LNCAP (cell line): Measurements from ENCODE around the gene AMBP.

Experiments
- TF ChIP-seq, protein P1 (sequence below): fragments of 450-650 bp; IDR thresholded peaks from 2 replicates; pipeline ENCODE4 v1.5.1; 2017; ENCODE audit warnings: mild to moderate bottlenecking

AMBP gene

DNA sequence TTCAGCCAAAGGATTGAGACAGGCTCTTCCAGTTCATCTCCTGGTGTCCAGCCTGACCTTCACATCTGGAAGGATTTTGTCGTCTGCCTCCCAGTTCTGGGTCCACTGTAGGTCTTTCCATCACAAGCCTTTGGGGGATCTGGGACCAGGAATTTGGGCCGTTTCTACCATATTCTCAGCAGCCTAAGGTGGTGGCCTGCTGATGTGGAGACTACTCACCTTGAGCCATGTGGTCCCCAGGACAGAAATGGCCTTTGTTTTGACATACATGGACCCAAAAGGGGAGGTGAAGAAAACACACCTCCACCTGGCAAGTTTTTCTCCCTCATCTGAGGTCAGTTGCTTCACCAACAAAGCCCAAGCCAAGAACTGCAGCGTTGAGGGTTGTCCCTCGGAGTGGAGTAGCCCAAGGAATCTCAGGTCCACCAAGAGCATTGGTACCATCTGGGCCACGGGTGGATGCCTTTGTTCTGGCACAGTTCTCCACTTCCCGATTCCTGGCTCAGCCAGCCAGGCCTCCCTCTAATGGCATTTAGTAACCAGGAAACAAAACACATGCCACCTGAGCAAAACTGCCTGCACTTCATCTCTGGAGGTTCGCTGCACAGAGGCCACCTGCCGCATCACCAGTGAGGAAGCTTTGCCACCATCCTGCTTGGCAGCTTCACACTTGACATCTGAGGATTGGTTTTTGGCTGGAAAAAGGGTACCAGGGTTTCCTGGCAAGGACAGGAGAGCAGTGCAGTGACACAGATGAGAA is 24.7 kb downstream of the AMBP start:
- TF ChIP-seq, protein P1, sequence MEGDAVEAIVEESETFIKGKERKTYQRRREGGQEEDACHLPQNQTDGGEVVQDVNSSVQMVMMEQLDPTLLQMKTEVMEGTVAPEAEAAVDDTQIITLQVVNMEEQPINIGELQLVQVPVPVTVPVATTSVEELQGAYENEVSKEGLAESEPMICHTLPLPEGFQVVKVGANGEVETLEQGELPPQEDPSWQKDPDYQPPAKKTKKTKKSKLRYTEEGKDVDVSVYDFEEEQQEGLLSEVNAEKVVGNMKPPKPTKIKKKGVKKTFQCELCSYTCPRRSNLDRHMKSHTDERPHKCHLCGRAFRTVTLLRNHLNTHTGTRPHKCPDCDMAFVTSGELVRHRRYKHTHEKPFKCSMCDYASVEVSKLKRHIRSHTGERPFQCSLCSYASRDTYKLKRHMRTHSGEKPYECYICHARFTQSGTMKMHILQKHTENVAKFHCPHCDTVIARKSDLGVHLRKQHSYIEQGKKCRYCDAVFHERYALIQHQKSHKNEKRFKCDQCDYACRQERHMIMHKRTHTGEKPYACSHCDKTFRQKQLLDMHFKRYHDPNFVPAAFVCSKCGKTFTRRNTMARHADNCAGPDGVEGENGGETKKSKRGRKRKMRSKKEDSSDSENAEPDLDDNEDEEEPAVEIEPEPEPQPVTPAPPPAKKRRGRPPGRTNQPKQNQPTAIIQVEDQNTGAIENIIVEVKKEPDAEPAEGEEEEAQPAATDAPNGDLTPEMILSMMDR = no peak

DNA sequence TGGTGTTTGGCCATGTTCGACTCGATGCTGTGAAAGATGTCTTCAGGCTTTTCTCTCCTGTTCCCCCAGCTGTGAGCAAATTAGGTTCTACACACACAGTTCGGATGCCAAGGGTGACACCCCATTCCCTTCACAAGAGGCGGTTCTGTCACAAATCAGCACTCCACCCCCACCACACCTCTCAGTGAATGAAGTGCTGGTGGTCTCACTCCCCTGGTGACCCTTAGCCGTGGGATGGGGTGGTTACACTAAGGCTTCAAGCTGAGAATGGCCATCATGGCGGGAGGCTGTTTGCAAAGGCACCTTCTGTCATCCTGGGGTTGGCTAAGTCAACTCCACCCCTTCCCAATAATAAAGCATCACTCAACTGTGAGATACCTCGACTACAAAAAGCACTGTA is 26.4 kb downstream of the AMBP start:
- TF ChIP-seq, protein P1 = no peak

- TF ChIP-seq, protein P1 = no peak
These were observed 26.8 kb downstream of the AMBP start for GRCh38 chr9:114051281-114051680.

DNA sequence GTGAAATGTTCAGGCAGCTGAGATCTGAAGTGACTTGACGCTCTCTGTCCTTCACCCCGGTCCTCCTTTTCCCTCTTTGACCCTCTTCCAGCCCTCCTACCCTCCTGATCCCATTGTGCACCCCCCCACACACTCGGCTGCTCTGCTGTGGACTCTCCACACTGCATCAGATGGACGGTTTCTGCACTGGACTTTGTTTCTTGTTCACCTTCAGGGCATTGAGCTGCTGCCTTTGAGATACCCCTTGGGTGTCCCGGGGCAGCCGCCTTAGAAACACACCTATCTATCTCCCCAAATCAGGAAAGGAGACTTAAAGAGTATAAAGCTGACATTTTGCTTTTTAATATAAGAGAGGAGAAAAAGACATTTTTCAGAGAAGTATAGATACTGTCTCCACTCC is 27.5 kb downstream of the AMBP start:
- TF ChIP-seq, protein P1 = no peak

GRCh38 chr9:114050226-114050568 is 27.9 kb downstream of the AMBP start:
- TF ChIP-seq, protein P1 = no peak

DNA sequence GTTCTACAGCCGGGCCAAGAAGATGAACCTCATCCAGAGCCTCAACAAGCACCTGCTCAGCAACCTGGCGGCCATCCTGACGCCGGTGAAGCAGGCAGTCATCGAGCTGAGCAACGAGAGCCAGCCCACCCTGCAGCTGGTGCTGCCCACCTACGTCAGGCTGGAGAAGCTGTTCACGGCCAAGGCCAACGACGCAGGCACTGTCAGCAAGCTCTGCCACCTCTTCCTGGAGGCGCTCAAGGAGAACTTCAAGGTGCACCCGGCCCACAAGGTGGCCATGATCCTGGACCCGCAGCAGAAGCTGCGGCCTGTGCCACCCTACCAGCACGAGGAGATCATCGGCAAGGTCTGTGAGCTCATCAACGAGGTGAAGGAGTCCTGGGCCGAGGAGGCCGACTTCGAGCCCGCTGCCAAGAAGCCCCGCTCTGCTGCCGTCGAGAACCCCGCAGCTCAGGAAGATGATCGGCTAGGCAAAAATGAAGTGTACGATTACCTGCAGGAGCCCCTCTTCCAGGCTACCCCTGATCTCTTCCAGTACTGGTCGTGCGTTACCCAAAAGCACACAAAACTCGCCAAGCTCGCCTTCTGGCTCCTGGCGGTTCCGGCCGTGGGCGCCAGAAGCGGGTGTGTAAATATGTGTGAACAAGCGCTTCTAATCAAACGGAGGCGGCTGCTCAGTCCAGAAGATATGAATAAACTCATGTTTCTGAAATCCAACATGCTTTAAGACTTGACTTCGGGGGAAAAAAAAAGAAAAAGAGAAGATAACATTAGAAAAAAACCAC is 28.5 kb downstream of the AMBP start:
- TF ChIP-seq, protein P1 = no peak

GRCh38 chr9:114048533-114049415 is 29.3 kb downstream of the AMBP start:
- TF ChIP-seq, protein P1 = no peak
